ENCODE results near the gene LCE7A. TPM values are rescaled to one million over a fixed set of nuclear protein-coding genes. Genes with fewer than 3 reads are reported as not detected.

Gene LCE7A
- total RNA-seq, result not detected

- Mint-ChIP-seq H3K4me1 (ENCODE audit: low read depth) (no peaks in the 10 kb centered on the region), H3K36me3 (no peaks in the 10 kb centered on the region), H3K9me3 (no peaks in the 10 kb centered on the region), H3K27ac (no peak within 1 kb of the TSS), H3K27me3 (peaks cover 14% of the 10 kb centered on the region), H3K4me3 (no peak within 1 kb of the TSS)
- CTCF ChIA-PET, result interaction anchor here (1.5 kb wide), 1 partner anchor 18 kb away, joined by 3 read pairs; the partner anchor contains the start of gene SMCP
- intact Hi-C loops (cut with micrococcal nuclease), result no loop called here
- DNase-seq, result no peak
- POLR2A ChIA-PET, result no interaction called here
These were observed at the start of gene LCE7A for GRCh38 chr1:152859696-152860095. Gene LCE7A (plus strand): TSS chr1:152859996. CDS start chr1:152860698, 702 bp downstream.

GRCh38 chr1:152811050-152811449 is 48.7 kb upstream of the LCE7A start:
- POLR2A ChIA-PET, result no interaction called here

GRCh38 chr1:152811671-152812070 is 48.1 kb upstream of the LCE7A start, which contains the start of gene LCE1B:
Gene LCE1B (plus strand): TSS chr1:152811971. CDS start chr1:152812447, 476 bp downstream.
- CTCF ChIA-PET, result no interaction called here
- Mint-ChIP-seq H3K9me3 (no peaks in the 10 kb centered on the region), H3K27ac (no peak within 1 kb of the TSS), H3K4me1 (ENCODE audit: low read depth) (no peaks in the 10 kb centered on the region), H3K36me3 (no peaks in the 10 kb centered on the region), H3K27me3 (peaks cover 7% of the 10 kb centered on the region), H3K4me3 (no peak within 1 kb of the TSS)
- intact Hi-C loops (cut with micrococcal nuclease), result no loop called here
- no peak for DNase-seq
- POLR2A ChIA-PET, result no interaction called here

More at GRCh38 chr1:152811050-152811449, 48.7 kb upstream of the LCE7A start:
- intact Hi-C loops (cut with micrococcal nuclease), result no loop called here
- Mint-ChIP-seq H3K27me3 (peaks cover 7% of the 10 kb centered on the region), H3K9me3 (no peaks in the 10 kb centered on the region), H3K27ac (no peak overlapping the region), H3K4me1 (ENCODE audit: low read depth) (no peaks in the 10 kb centered on the region), H3K36me3 (no peaks in the 10 kb centered on the region), H3K4me3 (no peak overlapping the region)
- CTCF ChIA-PET, result no interaction called here
- no peak for DNase-seq

- Mint-ChIP-seq H3K9me3 (no peaks in the 10 kb centered on the region), H3K27ac (no peak overlapping the region), H3K4me3 (no peak overlapping the region), H3K27me3 (no peaks in the 10 kb centered on the region), H3K36me3 (no peaks in the 10 kb centered on the region), H3K4me1 (ENCODE audit: low read depth) (no peaks in the 10 kb centered on the region)
- DNase-seq, result no peak
- ChIA-PET POLR2A (no interaction called here), CTCF (no interaction called here)
- intact Hi-C loops (cut with micrococcal nuclease), result no loop called here
These were observed 42.5 kb upstream of the LCE7A start for GRCh38 chr1:152817309-152817708.

- CTCF ChIA-PET, result no interaction called here
- H3K4me1 Mint-ChIP-seq (ENCODE audit: low read depth), result no peaks in the 10 kb centered on the region
- no peak overlapping the region for H3K27ac Mint-ChIP-seq
- no peak overlapping the region for H3K4me3 Mint-ChIP-seq
- POLR2A ChIA-PET, result no interaction called here
- no peaks in the 10 kb centered on the region for H3K36me3 Mint-ChIP-seq
- intact Hi-C loops (cut with micrococcal nuclease), result no loop called here
- peaks cover 14% of the 10 kb centered on the region for H3K27me3 Mint-ChIP-seq
- DNase-seq, result no peak
- no peaks in the 10 kb centered on the region for H3K9me3 Mint-ChIP-seq
These were observed 36.5 kb upstream of the LCE7A start for GRCh38 chr1:152823294-152823693.

- no peaks in the 10 kb centered on the region for H3K36me3 Mint-ChIP-seq
- H3K9me3 Mint-ChIP-seq, result no peaks in the 10 kb centered on the region
- ChIA-PET POLR2A (no interaction called here), CTCF (no interaction called here)
- H3K27me3 Mint-ChIP-seq, result peaks cover 23% of the 10 kb centered on the region
- DNase-seq, result no peak
- H3K27ac Mint-ChIP-seq, result no peak overlapping the region
- no peaks in the 10 kb centered on the region for H3K4me1 Mint-ChIP-seq (ENCODE audit: low read depth)
- intact Hi-C loops (cut with micrococcal nuclease), result no loop called here
- no peak overlapping the region for H3K4me3 Mint-ChIP-seq
These were observed 34.8 kb upstream of the LCE7A start for GRCh38 chr1:152824964-152825363.

GRCh38 chr1:152827173-152827572 is 32.6 kb upstream of the LCE7A start, which contains the start of gene LCE1A:
Gene LCE1A (plus strand): TSS chr1:152827473. CDS start chr1:152827473, 0 bp downstream.
- CTCF ChIA-PET, result interaction anchor here (0.8 kb wide), 1 partner anchor 43 kb away, joined by 3 read pairs; no protein-coding TSS in a partner anchor
- POLR2A ChIA-PET, result no interaction called here
- Mint-ChIP-seq H3K36me3 (no peaks in the 10 kb centered on the region), H3K9me3 (no peaks in the 10 kb centered on the region), H3K27me3 (peaks cover 27% of the 10 kb centered on the region), H3K4me1 (ENCODE audit: low read depth) (no peaks in the 10 kb centered on the region), H3K4me3 (no peak within 1 kb of the TSS), H3K27ac (no peak within 1 kb of the TSS)
- intact Hi-C loops (cut with micrococcal nuclease), result no loop called here
- DNase-seq, result no peak

GRCh38 chr1:152836870-152837269 is 22.9 kb upstream of the LCE7A start:
- H3K4me3 Mint-ChIP-seq, result no peak overlapping the region
- H3K9me3 Mint-ChIP-seq, result no peaks in the 10 kb centered on the region
- POLR2A ChIA-PET, result no interaction called here
- H3K27ac Mint-ChIP-seq, result no peak overlapping the region
- H3K36me3 Mint-ChIP-seq, result no peaks in the 10 kb centered on the region
- intact Hi-C loops (cut with micrococcal nuclease), result no loop called here
- no peak for DNase-seq
- no peaks in the 10 kb centered on the region for H3K4me1 Mint-ChIP-seq (ENCODE audit: low read depth)
- CTCF ChIA-PET, result no interaction called here
- no peaks in the 10 kb centered on the region for H3K27me3 Mint-ChIP-seq

- Mint-ChIP-seq H3K4me3 (no peak within 1 kb of the TSS), H3K4me1 (ENCODE audit: low read depth) (no peaks in the 10 kb centered on the region), H3K36me3 (no peaks in the 10 kb centered on the region), H3K9me3 (no peaks in the 10 kb centered on the region), H3K27ac (no peak within 1 kb of the TSS), H3K27me3 (peaks cover 2% of the 10 kb centered on the region)
- ChIA-PET CTCF (no interaction called here), POLR2A (no interaction called here)
- DNase-seq, result no peak
- intact Hi-C loops (cut with micrococcal nuclease), result no loop called here
These were observed 17.2 kb upstream of the LCE7A start, which contains the start of gene LCE6A for GRCh38 chr1:152842556-152842955. Gene LCE6A (plus strand): TSS chr1:152842856. CDS start chr1:152843521, 665 bp downstream.

GRCh38 chr1:152855661-152856060 is 4.1 kb upstream of the LCE7A start:
- Mint-ChIP-seq H3K4me3 (no peak overlapping the region), H3K9me3 (no peaks in the 10 kb centered on the region), H3K27me3 (peaks cover 6% of the 10 kb centered on the region), H3K36me3 (no peaks in the 10 kb centered on the region), H3K27ac (no peak overlapping the region), H3K4me1 (ENCODE audit: low read depth) (no peaks in the 10 kb centered on the region)
- DNase-seq, result no peak
- intact Hi-C loops (cut with micrococcal nuclease), result no loop called here
- CTCF ChIA-PET, result interaction anchor here (1.1 kb wide), 1 partner anchor 163 kb away, joined by 3 read pairs; no protein-coding TSS in a partner anchor
- POLR2A ChIA-PET, result no interaction called here

GRCh38 chr1:152858062-152858461 is 1.7 kb upstream of the LCE7A start:
- intact Hi-C loops (cut with micrococcal nuclease), result no loop called here
- H3K4me3 Mint-ChIP-seq, result no peak overlapping the region
- no peaks in the 10 kb centered on the region for H3K9me3 Mint-ChIP-seq
- H3K4me1 Mint-ChIP-seq (ENCODE audit: low read depth), result no peaks in the 10 kb centered on the region
- CTCF ChIA-PET, result interaction anchor here (1.5 kb wide), 1 partner anchor 20 kb away, joined by 3 read pairs; the partner anchor contains the start of gene SMCP
- DNase-seq, result no peak
- POLR2A ChIA-PET, result no interaction called here
- peaks cover 13% of the 10 kb centered on the region for H3K27me3 Mint-ChIP-seq
- H3K36me3 Mint-ChIP-seq, result no peaks in the 10 kb centered on the region
- H3K27ac Mint-ChIP-seq, result no peak overlapping the region

GRCh38 chr1:152860129-152860528 is 333 bp downstream of the LCE7A start:
- no peaks in the 10 kb centered on the region for H3K9me3 Mint-ChIP-seq
- H3K27me3 Mint-ChIP-seq, result peaks cover 14% of the 10 kb centered on the region
- ChIA-PET CTCF (interaction anchor here (1.3 kb wide), 1 partner anchor 10 kb away, joined by 6 read pairs; no protein-coding TSS in a partner anchor), POLR2A (no interaction called here)
- H3K4me1 Mint-ChIP-seq (ENCODE audit: low read depth), result no peaks in the 10 kb centered on the region
- no peak for DNase-seq
- no peaks in the 10 kb centered on the region for H3K36me3 Mint-ChIP-seq
- H3K4me3 Mint-ChIP-seq, result no peak overlapping the region
- intact Hi-C loops (cut with micrococcal nuclease), result no loop called here
- no peak overlapping the region for H3K27ac Mint-ChIP-seq

- no peaks in the 10 kb centered on the region for H3K9me3 Mint-ChIP-seq
- no peak overlapping the region for H3K27ac Mint-ChIP-seq
- peaks cover 14% of the 10 kb centered on the region for H3K27me3 Mint-ChIP-seq
- H3K4me1 Mint-ChIP-seq (ENCODE audit: low read depth), result no peaks in the 10 kb centered on the region
- no peaks in the 10 kb centered on the region for H3K36me3 Mint-ChIP-seq
- no peak overlapping the region for H3K4me3 Mint-ChIP-seq
- POLR2A ChIA-PET, result no interaction called here
- CTCF ChIA-PET, result interaction anchor here (1.1 to 1.3 kb wide), 2 partner anchors 9 to 14 kb away, joined by 3 to 6 read pairs; no protein-coding TSS in a partner anchor
- intact Hi-C loops (cut with micrococcal nuclease), result no loop called here
- DNase-seq, result no peak
These were observed 1.6 kb downstream of the LCE7A start for GRCh38 chr1:152861374-152861773.
